ENCODE results near the gene WSCD1. TPM values are rescaled to one million over a fixed set of nuclear protein-coding genes. Genes with fewer than 3 reads are reported as not detected.

WSCD1 gene
- total RNA-seq, 2 experiments from 2014 or later = 0.05 TPM; not detected in 1

DNA sequence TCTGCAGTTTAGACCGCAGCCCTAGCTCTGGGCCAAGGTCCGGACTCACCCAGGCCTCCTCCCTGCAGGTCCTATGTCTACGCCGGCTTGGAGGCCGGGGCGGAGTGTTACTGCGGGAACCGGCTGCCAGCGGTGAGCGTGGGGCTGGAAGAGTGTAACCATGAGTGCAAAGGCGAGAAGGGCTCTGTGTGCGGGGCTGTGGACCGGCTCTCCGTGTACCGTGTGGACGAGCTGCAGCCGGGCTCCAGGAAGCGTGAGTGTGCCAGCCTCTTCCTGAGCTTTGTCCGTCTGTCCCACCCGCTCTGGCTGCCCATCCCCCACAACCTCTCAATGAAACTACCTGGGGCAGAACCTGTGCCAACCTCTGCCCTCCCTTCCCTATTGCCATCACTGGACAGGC lies 20.1 kb downstream of the WSCD1 start:
- Mint-ChIP-seq H3K36me3 (ENCODE audit: low read depth) (no peaks in the 10 kb centered on the region), H3K27me3 (no peaks in the 10 kb centered on the region), H3K4me3 (no peak overlapping the region), H3K27ac (no peak overlapping the region), H3K4me1 (ENCODE audit: low read depth) (no peaks in the 10 kb centered on the region), H3K9me3 (no peaks in the 10 kb centered on the region)
- TF ChIP-seq, protein P1, sequence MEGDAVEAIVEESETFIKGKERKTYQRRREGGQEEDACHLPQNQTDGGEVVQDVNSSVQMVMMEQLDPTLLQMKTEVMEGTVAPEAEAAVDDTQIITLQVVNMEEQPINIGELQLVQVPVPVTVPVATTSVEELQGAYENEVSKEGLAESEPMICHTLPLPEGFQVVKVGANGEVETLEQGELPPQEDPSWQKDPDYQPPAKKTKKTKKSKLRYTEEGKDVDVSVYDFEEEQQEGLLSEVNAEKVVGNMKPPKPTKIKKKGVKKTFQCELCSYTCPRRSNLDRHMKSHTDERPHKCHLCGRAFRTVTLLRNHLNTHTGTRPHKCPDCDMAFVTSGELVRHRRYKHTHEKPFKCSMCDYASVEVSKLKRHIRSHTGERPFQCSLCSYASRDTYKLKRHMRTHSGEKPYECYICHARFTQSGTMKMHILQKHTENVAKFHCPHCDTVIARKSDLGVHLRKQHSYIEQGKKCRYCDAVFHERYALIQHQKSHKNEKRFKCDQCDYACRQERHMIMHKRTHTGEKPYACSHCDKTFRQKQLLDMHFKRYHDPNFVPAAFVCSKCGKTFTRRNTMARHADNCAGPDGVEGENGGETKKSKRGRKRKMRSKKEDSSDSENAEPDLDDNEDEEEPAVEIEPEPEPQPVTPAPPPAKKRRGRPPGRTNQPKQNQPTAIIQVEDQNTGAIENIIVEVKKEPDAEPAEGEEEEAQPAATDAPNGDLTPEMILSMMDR (IDR thresholded peaks at IDR 0.05) = no peak
- DNase-seq = no peak
- ChIA-PET CTCF (no interaction called here), POLR2A (no interaction called here)
- intact Hi-C loops (cut with micrococcal nuclease) = no loop called here
- ATAC-seq = no peak

DNA sequence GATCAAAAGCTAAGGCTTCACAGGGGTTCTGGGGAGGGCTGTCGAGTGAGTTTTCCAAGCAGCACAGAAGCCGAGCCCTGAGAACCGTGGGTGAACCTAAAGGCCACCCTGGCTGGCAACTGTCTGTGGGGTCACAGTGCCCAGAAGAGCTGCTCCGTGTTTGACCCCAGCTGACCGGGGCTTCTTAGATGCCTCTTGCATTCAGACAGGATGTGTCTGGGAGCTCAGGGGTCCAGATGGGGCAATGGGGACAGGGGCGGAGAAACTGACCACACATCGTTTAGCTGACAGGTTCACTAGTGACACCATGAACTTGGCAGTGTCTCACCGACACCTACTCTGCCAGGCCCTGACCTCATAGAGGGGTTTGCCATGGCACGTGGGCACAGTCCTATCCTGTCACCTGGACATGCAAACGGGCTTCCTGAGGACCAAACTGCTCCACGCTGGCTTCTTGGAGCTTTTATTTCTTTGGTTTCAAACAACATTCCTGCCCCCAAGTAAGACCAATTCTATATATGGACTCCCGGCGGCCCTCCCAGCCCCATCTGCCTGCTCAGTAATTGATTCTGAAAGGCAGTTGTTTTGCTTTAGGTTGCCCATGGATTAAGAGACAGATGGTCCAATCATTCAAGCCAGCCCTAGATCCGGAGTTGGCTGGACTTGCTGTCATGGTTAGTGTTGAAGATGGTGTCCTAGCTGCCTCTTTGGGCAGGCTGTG lies 22.2 kb downstream of the WSCD1 start:
- CTCF ChIA-PET = no interaction called here
- H3K9me3 Mint-ChIP-seq = no peaks in the 10 kb centered on the region
- no peaks in the 10 kb centered on the region for H3K36me3 Mint-ChIP-seq (ENCODE audit: low read depth)
- TF ChIP-seq, protein P1 (IDR thresholded peaks at IDR 0.05) = no peak
- H3K4me3 Mint-ChIP-seq = no peak overlapping the region
- intact Hi-C loops (cut with micrococcal nuclease) = no loop called here
- POLR2A ChIA-PET = no interaction called here
- no peak for DNase-seq
- H3K27ac Mint-ChIP-seq = no peak overlapping the region
- ATAC-seq = no peak
- H3K4me1 Mint-ChIP-seq (ENCODE audit: low read depth) = no peaks in the 10 kb centered on the region
- no peaks in the 10 kb centered on the region for H3K27me3 Mint-ChIP-seq

GRCh38 chr17:6092903-6093468 lies 22.8 kb downstream of the WSCD1 start:
- Mint-ChIP-seq H3K27me3 (no peaks in the 10 kb centered on the region), H3K9me3 (no peaks in the 10 kb centered on the region), H3K4me1 (ENCODE audit: low read depth) (no peaks in the 10 kb centered on the region), H3K36me3 (ENCODE audit: low read depth) (no peaks in the 10 kb centered on the region), H3K4me3 (no peak overlapping the region), H3K27ac (no peak overlapping the region)
- ChIA-PET CTCF (no interaction called here), POLR2A (no interaction called here)
- intact Hi-C loops (cut with micrococcal nuclease) = no loop called here
- TF ChIP-seq, protein P1 (IDR thresholded peaks at IDR 0.05) = no peak
- ATAC-seq (no peak), DNase-seq (no peak)

DNA sequence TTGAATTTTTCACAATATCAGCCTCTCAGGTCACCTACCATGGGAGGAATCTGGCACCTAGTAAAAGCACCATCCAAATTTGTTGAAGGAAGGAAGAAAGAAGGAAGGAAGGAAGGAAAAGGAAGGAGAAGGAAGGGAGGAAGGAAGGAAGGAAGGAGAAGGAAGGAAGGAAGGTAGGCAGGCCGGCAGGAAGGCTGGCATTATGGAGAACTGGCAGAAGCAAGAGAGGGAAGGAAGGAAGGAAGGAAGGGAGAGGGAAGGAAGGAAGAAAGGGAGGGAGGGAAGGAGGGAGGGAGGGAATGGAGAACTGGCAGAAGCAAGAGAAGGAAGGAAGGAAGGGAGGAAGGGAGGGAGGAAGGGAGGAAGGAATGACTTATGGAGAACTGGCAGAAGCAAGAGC lies 24.3 kb downstream of the WSCD1 start:
- ATAC-seq (no peak), DNase-seq (no peak)
- Mint-ChIP-seq H3K4me3 (no peak overlapping the region), H3K36me3 (ENCODE audit: low read depth) (no peaks in the 10 kb centered on the region), H3K9me3 (no peaks in the 10 kb centered on the region), H3K27me3 (no peaks in the 10 kb centered on the region), H3K27ac (no peak overlapping the region), H3K4me1 (ENCODE audit: low read depth) (no peaks in the 10 kb centered on the region)
- intact Hi-C loops (cut with micrococcal nuclease) = no loop called here
- ChIA-PET POLR2A (no interaction called here), CTCF (no interaction called here)
- TF ChIP-seq, protein P1 (IDR thresholded peaks at IDR 0.05) = no peak

- Mint-ChIP-seq H3K4me1 (ENCODE audit: low read depth) (no peaks in the 10 kb centered on the region), H3K4me3 (no peak overlapping the region), H3K9me3 (no peaks in the 10 kb centered on the region), H3K36me3 (ENCODE audit: low read depth) (no peaks in the 10 kb centered on the region), H3K27ac (no peak overlapping the region), H3K27me3 (no peaks in the 10 kb centered on the region)
- DNase-seq (no peak), ATAC-seq (no peak)
- intact Hi-C loops (cut with micrococcal nuclease) = no loop called here
- TF ChIP-seq, protein P1 (IDR thresholded peaks at IDR 0.05) = no peak
- ChIA-PET POLR2A (no interaction called here), CTCF (no interaction called here)
Observed at GRCh38 chr17:6094926-6095325, 24.7 kb downstream of the WSCD1 start.
